COLO829 (cell line): Measurements from ENCODE around the gene STK10.
"Not testable (repeated sequence)": the region's sequence is repeated elsewhere in the genome, so short reads cannot be mapped to it uniquely, and the experiment has no call there.

Experiments
- DNase-seq: peaks from one replicate; pipeline ENCODE4 v3.0.0; 2012; ENCODE audit warnings: low spot score

STK10 gene

DNA sequence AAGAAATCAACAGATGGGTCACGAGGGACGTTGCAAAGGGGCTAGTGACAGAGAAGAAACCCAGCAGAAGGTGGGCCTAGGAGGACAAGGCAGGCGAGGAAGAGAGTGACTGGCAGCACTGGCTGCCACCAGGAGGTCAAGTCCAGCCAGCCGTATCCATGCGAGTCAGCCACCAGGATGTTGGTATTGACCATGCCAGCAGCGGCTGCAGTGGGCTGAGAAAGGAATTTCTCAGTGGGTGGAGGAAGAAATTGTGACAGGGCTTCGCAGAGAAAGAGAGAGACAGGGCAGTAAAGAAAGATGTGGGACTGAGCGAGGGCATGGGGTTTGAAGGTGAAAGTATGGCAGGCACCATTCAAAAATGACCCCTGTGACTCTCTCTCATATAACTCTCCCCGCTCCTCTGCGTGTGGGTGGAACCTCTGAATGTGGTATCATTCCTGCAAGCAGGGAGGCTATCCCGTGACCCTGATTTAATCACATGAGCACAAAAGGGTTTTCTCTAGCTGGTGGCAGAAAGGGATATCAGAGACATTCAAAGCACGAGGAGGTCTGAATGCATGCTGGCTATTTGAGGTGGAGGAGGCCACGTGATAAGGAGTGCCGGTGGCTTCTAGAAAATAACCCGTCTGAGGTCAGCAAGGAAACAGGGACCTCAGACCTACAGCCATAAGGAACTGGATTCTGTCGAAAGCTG lies 136.2 kb downstream of the STK10 start:
- DNase-seq = peak; percentile 48

GRCh38 chr5:172050080-172050479 lies 137.9 kb downstream of the STK10 start:
- DNase-seq = no peak

GRCh38 chr5:172049226-172049796 lies 138.7 kb downstream of the STK10 start:
- no peak for DNase-seq

GRCh38 chr5:172048539-172049101 lies 139.4 kb downstream of the STK10 start:
- DNase-seq = no peak

DNA sequence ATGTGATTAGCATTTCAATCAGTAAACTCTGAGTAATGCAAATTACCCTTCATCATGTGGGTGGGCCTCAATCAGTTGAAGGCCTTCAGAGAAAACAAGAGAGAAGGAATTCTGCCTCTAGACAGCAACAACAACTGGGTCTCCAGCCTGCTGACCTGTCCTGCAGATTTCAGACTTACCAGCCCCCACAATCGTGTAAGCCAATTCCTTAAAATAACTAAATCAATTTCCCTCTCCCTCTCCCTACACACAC lies 139.9 kb downstream of the STK10 start:
- DNase-seq = no peak

GRCh38 chr5:172046593-172046992 lies 141.4 kb downstream of the STK10 start:
- no peak for DNase-seq

DNA sequence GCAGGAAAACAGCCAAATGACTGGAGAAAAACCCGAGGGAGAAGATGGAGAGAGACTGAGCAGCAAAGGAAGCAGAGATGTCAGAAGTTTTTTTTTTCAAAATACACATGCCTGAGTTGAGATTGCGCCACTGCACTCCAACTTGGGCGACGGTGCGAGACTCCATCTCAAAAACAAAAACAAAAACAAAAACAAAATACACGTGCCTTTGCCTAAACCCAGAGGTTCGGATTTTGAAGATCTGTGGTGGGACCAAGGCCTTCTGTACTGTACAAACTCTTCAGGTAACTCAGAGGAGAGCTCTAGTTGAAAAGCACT lies 142.8 kb downstream of the STK10 start:
- no peak for DNase-seq

DNA sequence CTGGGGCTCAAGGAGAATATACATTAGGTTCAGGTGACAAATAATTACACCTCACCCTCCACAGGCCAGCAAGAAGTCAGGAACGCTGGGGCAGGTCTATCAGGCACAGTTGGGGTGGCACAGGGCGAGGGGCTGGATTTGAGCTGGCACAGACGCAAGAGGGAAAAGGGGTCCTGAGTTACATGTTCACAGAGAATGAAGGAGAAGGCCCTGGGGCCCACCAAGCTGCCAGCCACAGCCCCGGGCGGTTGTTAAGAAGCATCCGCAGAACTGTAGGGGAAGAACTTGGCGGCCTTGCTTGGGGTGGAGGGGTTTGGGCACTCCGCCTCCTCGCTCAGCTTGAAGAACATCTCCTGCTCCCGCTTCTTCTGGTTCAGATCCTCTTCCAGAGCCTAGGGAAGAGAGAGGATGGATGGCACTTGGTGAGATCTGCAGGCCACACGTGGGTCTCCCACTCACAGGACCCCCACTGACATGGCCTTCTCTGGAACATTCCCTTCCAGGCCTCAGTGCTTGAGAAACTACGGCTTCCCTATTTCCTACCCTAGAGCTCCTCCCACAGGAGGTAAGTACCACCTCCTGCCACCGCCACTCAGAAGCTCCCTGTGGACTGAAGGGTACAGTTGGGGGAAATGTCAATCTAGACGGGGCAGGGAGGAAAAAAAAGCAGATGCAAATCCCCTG lies 143.3 kb downstream of the STK10 start:
- DNase-seq = no peak

DNA sequence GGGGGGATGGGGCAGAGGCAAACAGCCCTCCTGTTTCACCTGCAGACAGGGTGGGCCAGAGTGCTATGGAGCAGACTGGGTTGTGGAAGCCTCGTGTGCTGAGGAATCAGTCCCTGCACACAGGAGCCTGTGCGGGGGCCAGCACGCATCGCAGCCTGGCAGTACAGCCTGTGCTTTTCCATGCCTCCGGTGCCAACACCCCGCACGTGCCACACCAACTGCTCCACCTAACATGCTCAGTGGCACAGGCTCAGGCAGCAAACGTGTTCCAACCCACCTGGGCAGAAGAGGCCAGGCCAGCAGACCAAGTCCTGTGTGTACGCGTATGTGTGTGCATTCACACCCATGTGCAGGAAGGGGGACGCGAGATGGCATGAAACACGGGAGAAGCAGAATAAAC lies 144.2 kb downstream of the STK10 start:
- no peak for DNase-seq

DNA sequence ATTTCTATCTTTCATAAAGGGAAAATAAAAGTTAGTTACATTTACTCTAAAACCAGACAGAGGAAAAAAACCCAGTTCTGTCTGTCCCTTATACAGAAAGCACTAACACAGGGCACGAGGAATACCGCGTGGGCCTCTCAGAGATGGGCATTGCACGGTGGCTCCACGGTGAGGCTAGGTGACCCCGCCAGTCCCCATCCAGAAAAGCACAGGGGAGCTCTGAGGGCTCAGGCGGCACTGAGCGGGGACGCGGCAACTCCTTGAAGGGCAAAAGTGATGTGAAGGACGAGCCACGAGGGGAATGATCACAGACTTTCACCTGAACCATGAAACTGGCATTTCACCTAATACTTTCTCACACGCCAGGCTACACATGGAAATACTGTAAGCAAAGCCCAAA lies 145.8 kb downstream of the STK10 start:
- no peak for DNase-seq

- no peak for DNase-seq
Measured at GRCh38 chr5:172038167-172038566, 149.9 kb downstream of the STK10 start.

- no peak for DNase-seq
Measured at GRCh38 chr5:172035049-172035448, 153.0 kb downstream of the STK10 start.

- no peak for DNase-seq
Measured at GRCh38 chr5:172031894-172032461, 156.0 kb downstream of the STK10 start.

GRCh38 chr5:172029876-172030275 lies 158.1 kb downstream of the STK10 start:
- no peak for DNase-seq

DNA sequence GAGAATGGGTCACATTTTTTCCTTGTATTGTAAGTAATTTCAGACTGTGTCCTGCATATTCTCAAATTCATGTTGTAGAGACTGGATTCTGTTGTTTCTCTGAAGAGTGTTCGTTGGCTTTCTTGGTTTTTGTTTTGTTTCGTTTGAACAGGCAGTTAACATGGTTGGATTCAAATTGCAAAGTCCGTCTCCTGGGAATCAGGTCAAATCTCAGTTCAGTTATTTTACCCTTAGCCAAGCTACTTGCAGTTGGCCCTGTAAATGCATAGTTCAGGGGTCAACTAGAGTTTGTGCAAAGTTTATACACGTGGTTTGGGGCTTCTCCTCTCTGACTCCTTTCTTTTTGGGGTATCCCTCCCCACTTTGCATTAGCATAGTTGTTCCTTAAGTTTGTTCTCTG lies 159.9 kb downstream of the STK10 start:
- no peak for DNase-seq

- not testable (repeated sequence) for DNase-seq
Measured at GRCh38 chr5:172020110-172020786, 167.8 kb downstream of the STK10 start.

- DNase-seq = no peak
Measured at GRCh38 chr5:172015346-172015745, 172.7 kb downstream of the STK10 start.

DNA sequence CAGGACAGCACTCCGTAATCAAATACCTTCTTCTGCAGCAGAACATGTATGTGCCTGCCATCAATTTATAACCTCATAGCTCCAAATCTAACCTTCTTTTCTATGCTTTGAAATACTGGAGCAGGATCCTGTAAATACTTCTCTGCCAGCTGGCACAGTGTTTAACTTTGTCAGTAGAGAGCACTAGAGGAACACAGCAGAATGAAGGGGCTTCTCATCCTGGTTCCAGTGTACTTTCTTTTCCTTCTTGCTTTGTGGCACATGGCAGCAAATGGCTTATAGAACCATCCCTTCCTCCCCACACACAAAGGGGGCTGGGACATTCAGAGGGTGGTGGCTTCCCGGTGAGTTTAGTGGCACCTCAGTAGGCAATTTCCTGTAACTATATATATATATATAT lies 177.7 kb downstream of the STK10 start:
- DNase-seq = no peak

- no peak for DNase-seq
Measured at GRCh38 chr5:172009536-172010270, 178.3 kb downstream of the STK10 start.

- DNase-seq = no peak
Measured at GRCh38 chr5:172008689-172009141, 179.3 kb downstream of the STK10 start.

- no peak for DNase-seq
Measured at GRCh38 chr5:172008111-172008455, 179.9 kb downstream of the STK10 start.
